SK-N-MC (cell line): ENCODE data around the gene LRBA.

Experiments
- EZH2 ChIP-seq: fragments of 200-600 bp; sonication (generic); IDR thresholded peaks from one replicate; pipeline ENCODE4 v1.6.1; 2017; ENCODE audit warnings: antibody characterized with exemption
- FOXP2 ChIP-seq: optimal IDR thresholded peaks from 2 replicates; pipeline ENCODE3; 2011; ENCODE audit warnings: mild to moderate bottlenecking, moderate library complexity; ENCODE audit not compliant: insufficient read depth; ENCODE audit errors: extremely low read length, control extremely low read depth
- POLR2AphosphoS5 ChIP-seq: IDR thresholded peaks from 2 replicates; pipeline ENCODE4 v1.6.1; 2012; ENCODE audit warnings: mild to moderate bottlenecking, low read depth, low read length, borderline replicate concordance

- no peak for TF ChIP-seq EZH2
- TF ChIP-seq POLR2AphosphoS5, result no peak
- no peak for TF ChIP-seq FOXP2
These were observed 537.2 kb downstream of the LRBA start for GRCh38 chr4:150477869-150478268.
